Body of pancreas (tissue), 4 donors: ENCODE measurements around the gene PHF3. TPM values are rescaled to one million over a fixed set of nuclear protein-coding genes. Genes with fewer than 3 reads are reported as not detected.

ENCODE experiments used
- ATAC-seq: fragments of 150-250 bp; one replicate; pipeline ENCODE4 v1.9.1; 2016
- DNase-seq, 4 donors: peaks; one replicate each; pipeline ENCODE4 v3.0.0-alpha.2; 2019
- H3K27ac ChIP-seq, 4 donors: fragments of 200-600 bp; sonication (generic); 1 replicate in 3 of 4; 2 replicates in 1 of 4; pipeline versions ENCODE4 v1.5.1 to v1.6.1; 2016 to 2019; ENCODE audit warnings: mild to moderate bottlenecking in 1 of 4, mixed read lengths in 1 of 4, moderate library complexity in 1 of 4
- H3K27me3 ChIP-seq, 2 donors: fragments of 200-600 bp; sonication (generic); one replicate each; pipeline ENCODE4 v1.6.0; 2016; ENCODE audit warnings: mild to moderate bottlenecking in 1 of 2
- H3K36me3 ChIP-seq, 2 donors: fragments of 200-600 bp; sonication (generic); replicated peaks in 1 of 2; 2 replicates each; pipeline ENCODE4 v1.5.1; 2016; ENCODE audit warnings: low read depth in 2 of 2; ENCODE audit not compliant: insufficient read depth in 1 of 2
- H3K4me1 ChIP-seq: fragments of 200-600 bp; sonication (generic); one replicate; pipeline ENCODE4 v1.6.0; 2016
- H3K4me3 ChIP-seq, 2 donors: fragments of 200-600 bp; sonication (generic); 1 replicate in 1 of 2; 2 replicates in 1 of 2; pipeline ENCODE4 v1.5.1; 2016 to 2019
- H3K9me3 ChIP-seq, 3 donors: fragments of 200-600 bp; sonication (generic); 1 replicate in 2 of 3; 2 replicates in 1 of 3; pipeline ENCODE4 v1.5.1; 2016
- CTCF ChIP-seq, 7 experiments: fragments of 450-650 bp in 4 of 7; fragments of 200-600 bp in 3 of 7; sonication (generic) in 3 of 7; IDR thresholded peaks; one replicate each; pipeline ENCODE4 v1.5.1; 2016 to 2019; ENCODE audit warnings: antibody characterized with exemption in 7 of 7
- POLR2A ChIP-seq, 3 donors: fragments of 450-650 bp; IDR thresholded peaks; one replicate each; pipeline ENCODE4 v1.6.1; 2016; ENCODE audit warnings: antibody characterized with exemption in 3 of 3, mild to moderate bottlenecking in 2 of 3
- WGBS, 2 donors: methylation state at CpG; one replicate each; pipeline ENCODE4 v1.1.5; 2017; 5-methylcytosine and 5-hydroxymethylcytosine counted together
- intact Hi-C: fragments of 100-400 bp; cut with DNase I; formaldehyde crosslinking; loops from one replicate; pipeline ENCODE4 v1.15.1; 2023
- total RNA-seq, 2 donors: library from RNA; depleted of rRNA; stranded (reverse); fragments of >200 nt; gene quantifications; one replicate each; pipeline ENCODE4 v1.1.0, GENCODE V29; 2016

Gene PHF3
- total RNA-seq = 10 to 100 TPM; 40.9 to 55.0 TPM

DNA sequence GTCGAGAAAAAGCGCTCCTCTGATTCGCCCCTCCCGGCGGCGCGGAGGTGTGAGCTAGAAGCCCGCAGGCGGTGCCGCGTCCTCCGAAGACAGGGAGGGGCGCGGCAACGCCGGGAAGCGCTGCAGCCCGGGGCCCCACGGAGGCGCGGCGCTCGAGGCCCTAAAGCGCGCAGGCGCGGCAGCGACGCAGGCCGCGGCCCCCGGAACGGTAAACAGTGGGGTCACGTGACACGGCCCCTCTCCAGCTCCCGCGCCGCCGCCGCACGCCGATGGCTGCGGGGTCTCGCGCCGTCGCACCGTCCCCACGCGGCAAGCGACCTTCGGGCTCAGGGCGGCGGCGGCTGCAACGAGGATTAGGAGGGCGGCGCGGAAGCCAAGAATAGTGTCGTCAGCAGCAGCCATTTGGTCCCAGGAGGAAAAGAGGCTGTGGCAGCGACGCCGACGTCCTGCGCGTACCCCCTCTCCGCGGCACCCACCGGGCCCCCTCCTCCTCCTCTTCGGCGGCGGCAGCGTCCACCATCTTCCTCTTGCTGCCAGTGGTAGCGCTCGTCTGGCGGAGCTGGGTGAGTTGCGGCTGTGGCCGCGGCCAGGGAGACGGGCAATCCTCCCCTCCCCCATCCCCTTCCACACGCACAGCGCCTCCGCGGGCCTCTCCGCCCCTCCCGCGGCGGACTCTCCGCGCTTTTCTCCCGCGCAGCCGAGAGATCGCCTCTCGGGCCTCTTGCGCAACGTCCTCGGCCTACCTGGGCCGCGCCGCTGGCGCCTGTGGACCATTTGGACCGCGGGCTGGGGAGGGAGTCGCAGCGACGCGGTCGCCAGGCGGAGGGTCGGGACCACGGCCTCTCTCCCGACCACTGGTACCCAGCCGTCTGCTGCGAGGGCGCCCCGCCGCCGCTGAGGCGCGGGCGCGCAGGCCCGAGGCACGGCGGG, at the start of gene PHF3:
Gene PHF3, plus strand, starts transcription at position 215 of the 930 bp plus-strand sequence. CDS start 10,750 bp downstream, outside the sequence.
- Histone ChIP-seq H3K27ac (peak within 1 kb of the TSS; percentile 93 to 99 (median 98)), H3K4me3 (peak within 1 kb of the TSS; percentile 83 to 85), H3K27me3 (no peaks in the 10 kb centered on the region), H3K36me3 (no peaks in the 10 kb centered on the region), H3K4me1 (peaks cover 42% of the 10 kb centered on the region), H3K9me3 (no peaks in the 10 kb centered on the region)
- 0 to 1% methylated on average over 14 to 104 of the region's 126 CpGs for WGBS, 2 donors
- TF ChIP-seq POLR2A (IDR thresholded peaks at IDR 0.05) = peak; percentile 54 to 87 (median 80)
- TF ChIP-seq CTCF (IDR thresholded peaks at IDR 0.05) = peak in 4 of 7 experiments; percentile 27 to 47 (median 36)
- ATAC-seq (peak; percentile 91), DNase-seq (peak; percentile 90 to 94 (median 92))
- intact Hi-C loops = no loop called here

DNA sequence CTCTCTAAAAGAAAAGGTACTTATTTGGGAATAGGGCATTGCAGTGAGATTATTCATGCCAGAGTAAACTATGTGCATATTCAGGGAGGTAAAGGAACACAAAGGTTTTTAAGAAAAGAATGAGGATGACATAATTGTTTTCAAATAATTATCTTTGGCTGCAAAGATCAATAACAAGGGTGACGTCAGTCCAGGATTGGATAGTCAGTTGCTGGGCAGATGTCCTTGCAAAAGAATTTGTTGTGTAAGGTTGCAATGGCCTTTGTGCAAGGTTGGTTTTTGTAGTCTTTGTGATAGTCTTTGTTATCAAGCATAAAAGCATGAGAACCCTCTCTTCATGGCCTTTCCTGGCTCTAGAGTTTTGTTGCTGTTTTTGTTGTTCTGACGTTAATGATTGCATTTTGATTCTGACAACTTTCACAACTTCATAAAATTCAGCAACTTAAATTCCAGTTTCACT, 45.6 kb upstream of the PHF3 start:
- H3K27me3 ChIP-seq = no peaks in the 10 kb centered on the region
- H3K4me3 ChIP-seq = no peak overlapping the region
- DNase-seq (no peak), ATAC-seq (peak; percentile 38)
- no peaks in the 10 kb centered on the region for H3K36me3 ChIP-seq
- H3K27ac ChIP-seq = no peak overlapping the region
- intact Hi-C loops = loop anchor here (10.0 kb wide), 2 partner anchors 175 to 245 kb away; no protein-coding TSS in a partner anchor
- no peaks in the 10 kb centered on the region for H3K4me1 ChIP-seq
- TF ChIP-seq POLR2A (IDR thresholded peaks at IDR 0.05) (no peak), CTCF (IDR thresholded peaks at IDR 0.05) (no peak)
- H3K9me3 ChIP-seq = no peaks in the 10 kb centered on the region
- WGBS, 2 donors = 62% methylated on average over 2 of the region's 2 CpGs

GRCh38 chr6:63592886-63593285, 42.7 kb upstream of the PHF3 start:
- Histone ChIP-seq H3K9me3 (no peaks in the 10 kb centered on the region), H3K4me1 (peaks cover 4% of the 10 kb centered on the region), H3K36me3 (no peaks in the 10 kb centered on the region), H3K27ac (no peak overlapping the region), H3K4me3 (no peak overlapping the region), H3K27me3 (no peaks in the 10 kb centered on the region)
- no peak for ATAC-seq
- intact Hi-C loops = loop anchor here (10.0 kb wide), 1 partner anchor 248 kb away; no protein-coding TSS in a partner anchor
- no peak for TF ChIP-seq POLR2A (IDR thresholded peaks at IDR 0.05)
- TF ChIP-seq CTCF (IDR thresholded peaks at IDR 0.05) = no peak
- 90 to 95% methylated on average over 7 of the region's 7 CpGs for WGBS, 2 donors
- DNase-seq = no peak

- Histone ChIP-seq H3K36me3 (no peaks in the 10 kb centered on the region), H3K27ac (peak overlapping the region in 3 of 4 donors; percentile 54 to 63 (median 55)), H3K4me1 (peaks cover 4% of the 10 kb centered on the region), H3K9me3 (no peaks in the 10 kb centered on the region), H3K4me3 (peak overlapping the region; percentile 38 to 40), H3K27me3 (no peaks in the 10 kb centered on the region)
- intact Hi-C loops = loop anchor here (10.0 kb wide), 1 partner anchor 253 kb away; no protein-coding TSS in a partner anchor
- peak; percentile 43 for ATAC-seq
- DNase-seq = no peak
- TF ChIP-seq POLR2A (IDR thresholded peaks at IDR 0.05) (no peak), CTCF (IDR thresholded peaks at IDR 0.05) (no peak)
- WGBS, 2 donors = 38 to 39% methylated on average over 6 of the region's 6 CpGs
Observed at GRCh38 chr6:63597141-63598048, 38.2 kb upstream of the PHF3 start.
